H9 (cell line): ENCODE results near the gene ELF1. TPM values are rescaled to one million over a fixed set of nuclear protein-coding genes. Genes with fewer than 3 reads are reported as not detected.
"Not testable (repeated sequence)": the region's sequence is repeated elsewhere in the genome, so short reads cannot be mapped to it uniquely, and the experiment has no call there.

ENCODE experiments used
- DNase-seq: peaks from one replicate; pipeline ENCODE4 v3.0.0-alpha.2; 2017
- H2AFZ ChIP-seq: one replicate; pipeline ENCODE4 v1.6.1; 2013; ENCODE audit warnings: mild to moderate bottlenecking, low read length, control low read depth, moderate library complexity
- H2AK5ac ChIP-seq: 2 replicates; pipeline ENCODE4 v1.6.1; 2013; ENCODE audit warnings: low read length, control low read depth, mixed read lengths; ENCODE audit not compliant: insufficient read length
- H2BK120ac ChIP-seq: one replicate; pipeline ENCODE4 v1.6.1; 2013; ENCODE audit warnings: low read depth, mild to moderate bottlenecking, low read length, control low read depth, inconsistent platforms; ENCODE audit not compliant: poor library complexity, severe bottlenecking
- H2BK12ac ChIP-seq: 2 replicates; pipeline ENCODE4 v1.6.1; 2013; ENCODE audit warnings: low read length, control low read depth, mixed read lengths, low read depth; ENCODE audit not compliant: insufficient read length
- H2BK15ac ChIP-seq: 2 replicates; pipeline ENCODE4 v1.6.1; 2013; ENCODE audit warnings: low read depth, low read length, control low read depth
- H2BK20ac ChIP-seq: one replicate; pipeline ENCODE4 v1.6.1; 2013; ENCODE audit warnings: low read depth, mild to moderate bottlenecking, low read length, control low read depth, inconsistent platforms; ENCODE audit not compliant: poor library complexity, severe bottlenecking
- H2BK5ac ChIP-seq: 2 replicates; pipeline ENCODE4 v1.6.1; 2013; ENCODE audit warnings: low read length, control low read depth, mixed read lengths; ENCODE audit not compliant: insufficient read length
- H3K14ac ChIP-seq: 2 replicates; pipeline ENCODE4 v1.6.1; 2013; ENCODE audit warnings: low read length, control low read depth; ENCODE audit not compliant: insufficient read depth
- H3K18ac ChIP-seq: 2 replicates; pipeline ENCODE4 v1.6.1; 2013; ENCODE audit warnings: low read depth, mild to moderate bottlenecking, mixed read lengths, low read length, control low read depth; ENCODE audit not compliant: insufficient read length
- H3K23ac ChIP-seq: 2 replicates; pipeline ENCODE4 v1.6.1; 2013; ENCODE audit warnings: low read length, control low read depth, mixed read lengths, low read depth; ENCODE audit not compliant: insufficient read length
- H3K23me2 ChIP-seq: 2 replicates; pipeline ENCODE4 v1.6.1; 2013; ENCODE audit warnings: low read depth, mild to moderate bottlenecking, mixed read lengths, low read length, control low read depth; ENCODE audit not compliant: insufficient read length, poor library complexity, severe bottlenecking
- H3K27ac ChIP-seq: 2 replicates; pipeline ENCODE4 v1.5.1; 2013; ENCODE audit warnings: low read length, control low read depth, mixed read lengths, low read depth; ENCODE audit not compliant: insufficient read length
- H3K27me3 ChIP-seq: 2 replicates; pipeline ENCODE4 v1.6.1; 2013; ENCODE audit warnings: low read length, control low read depth, inconsistent platforms; ENCODE audit not compliant: insufficient read depth
- H3K4ac ChIP-seq: 2 replicates; pipeline ENCODE4 v1.6.1; 2013; ENCODE audit warnings: low read depth, mild to moderate bottlenecking, control low read depth, inconsistent platforms, low read length, moderate library complexity
- H3K4me1 ChIP-seq: 2 replicates; pipeline ENCODE4 v1.6.1; 2013; ENCODE audit warnings: low read length, control low read depth, inconsistent platforms; ENCODE audit not compliant: insufficient read depth
- H3K4me2 ChIP-seq: 2 replicates; pipeline ENCODE4 v1.6.1; 2013; ENCODE audit warnings: low read length, control low read depth, mixed read lengths; ENCODE audit not compliant: insufficient read length, insufficient read depth
- H3K56ac ChIP-seq: 2 replicates; pipeline ENCODE4 v1.6.1; 2013; ENCODE audit warnings: low read depth, mild to moderate bottlenecking, mixed read lengths, low read length, control low read depth; ENCODE audit not compliant: insufficient read length
- H3K79me1 ChIP-seq: 2 replicates; pipeline ENCODE4 v1.6.1; 2013; ENCODE audit warnings: low read depth, mild to moderate bottlenecking, moderate library complexity, low read length, control low read depth, inconsistent platforms; ENCODE audit not compliant: insufficient read depth, poor library complexity, severe bottlenecking
- H3K79me2 ChIP-seq: 2 replicates; pipeline ENCODE4 v1.6.1; 2013; ENCODE audit warnings: low read length, control low read depth, inconsistent platforms; ENCODE audit not compliant: insufficient read depth
- H3K9ac ChIP-seq: 2 replicates; pipeline ENCODE4 v1.6.1; 2013; ENCODE audit warnings: low read length, control low read depth, mixed read lengths; ENCODE audit not compliant: insufficient read length; ENCODE audit errors: extremely low read depth
- H3K9me3 ChIP-seq: one replicate; pipeline ENCODE4 v1.6.1; 2013; ENCODE audit warnings: low read depth, low read length, inconsistent platforms; ENCODE audit not compliant: control insufficient read depth
- H3T11ph ChIP-seq: one replicate; pipeline ENCODE4 v1.6.1; 2013; ENCODE audit warnings: mild to moderate bottlenecking, low read length, control low read depth, inconsistent platforms
- H4K20me1 ChIP-seq: one replicate; pipeline ENCODE4 v1.6.1; 2013; ENCODE audit not compliant: control insufficient read depth, insufficient read length, insufficient read depth
- H4K5ac ChIP-seq: 2 replicates; pipeline ENCODE4 v1.6.1; 2013; ENCODE audit warnings: low read depth, mild to moderate bottlenecking, mixed read lengths, low read length, control low read depth; ENCODE audit not compliant: insufficient read length
- H4K8ac ChIP-seq: replicated peaks from 2 replicates; pipeline ENCODE4 v1.6.1; 2013; ENCODE audit warnings: low read length, control low read depth, mixed read lengths, low read depth; ENCODE audit not compliant: insufficient read length
- H4K91ac ChIP-seq: 2 replicates; pipeline ENCODE4 v1.6.1; 2013; ENCODE audit warnings: low read depth, mild to moderate bottlenecking, moderate library complexity, mixed read lengths, low read length, control low read depth; ENCODE audit not compliant: insufficient read length
- H3K27ac Mint-ChIP-seq, 3 experiments: 2 replicates in 2 of 3; 3 replicates in 1 of 3; pipeline ENCODE4 v1.8.0; 2020 to 2021; ENCODE audit warnings: mixed read lengths in 3 of 3, mild to moderate bottlenecking in 1 of 3, moderate library complexity in 1 of 3
- H3K27me3 Mint-ChIP-seq: 2 replicates; pipeline ENCODE4 v1.8.0; 2021; ENCODE audit warnings: low read depth, mild to moderate bottlenecking, moderate library complexity, mixed read lengths
- H3K36me3 Mint-ChIP-seq, 3 experiments: 2 replicates in 2 of 3; 3 replicates in 1 of 3; pipeline ENCODE4 v1.8.0; 2020 to 2021; ENCODE audit warnings: low read depth in 3 of 3, mixed read lengths in 3 of 3; ENCODE audit not compliant: insufficient read depth in 1 of 3
- H3K4me1 Mint-ChIP-seq, 2 experiments: 2 replicates each; pipeline ENCODE4 v1.8.0; 2020; ENCODE audit warnings: mixed read lengths in 2 of 2
- H3K4me3 Mint-ChIP-seq, 2 experiments: 2 replicates in 1 of 2; 3 replicates in 1 of 2; pipeline ENCODE4 v1.8.0; 2020 to 2021; ENCODE audit warnings: mild to moderate bottlenecking in 2 of 2, mixed read lengths in 2 of 2, moderate library complexity in 1 of 2
- H3K9me3 Mint-ChIP-seq, 2 experiments: 2 replicates in 1 of 2; 3 replicates in 1 of 2; pipeline ENCODE4 v1.8.0; 2020; ENCODE audit warnings: mild to moderate bottlenecking in 2 of 2, mixed read lengths in 2 of 2, moderate library complexity in 1 of 2
- WGBS: extraction: QIAGEN DNeasy Blood & Tissue Kit; methylation state at CpG from one replicate; pipeline ENCODE4 v1.1.7; 2013; ENCODE audit warnings: missing lambda C conversion rate, low lambda C conversion rate, mixed read lengths; ENCODE audit not compliant: insufficient read length; ENCODE audit errors: extremely low coverage; 5-methylcytosine and 5-hydroxymethylcytosine counted together
- total RNA-seq: library from RNA; stranded (reverse); gene quantifications from 2 replicates; pipeline ENCODE4 v1.2.1, GENCODE V29; 2021
- TF ChIP-seq, protein P1 (sequence below): fragments of 200-600 bp; sonication (generic); conservative IDR thresholded peaks from 3 replicates; pipeline ENCODE4 v1.8.0; 2021; ENCODE audit warnings: antibody characterized with exemption, mild to moderate bottlenecking

ELF1 gene
- total RNA-seq, 1 experiment from 2014 or later: 15.5 TPM

DNA sequence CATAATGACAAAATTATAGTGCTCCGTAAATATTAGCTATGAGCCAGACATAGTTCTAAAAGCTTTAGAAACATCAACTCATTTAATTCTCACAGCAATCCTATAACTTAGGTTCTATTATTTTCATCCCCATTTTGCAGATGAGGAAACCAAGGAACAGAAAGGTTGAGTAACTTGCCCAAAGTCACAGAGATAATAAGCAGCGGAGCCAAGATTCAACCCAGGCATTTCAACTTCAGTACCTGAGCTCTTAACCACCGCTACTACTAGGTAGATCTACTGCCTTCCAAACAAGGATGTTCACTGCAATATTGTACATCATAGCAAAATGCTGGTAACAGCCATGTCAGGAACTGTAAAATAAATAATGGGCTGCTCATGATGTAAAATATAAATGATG is 39.9 kb downstream of the ELF1 start:
- Histone ChIP-seq H4K5ac (no peak overlapping the region), H3K27me3 (no peaks in the 10 kb centered on the region), H3T11ph (no peak overlapping the region), H2BK12ac (no peak overlapping the region), H3K4ac (no peak overlapping the region), H2AK5ac (no peak overlapping the region), H2BK15ac (no peak overlapping the region), H2BK20ac (no peak overlapping the region), H4K20me1 (no peaks in the 10 kb centered on the region), H3K56ac (no peak overlapping the region), H3K27ac (no peak overlapping the region), H3K79me1 (no peaks in the 10 kb centered on the region), H2AFZ (no peak overlapping the region), H4K91ac (no peak overlapping the region), H3K79me2 (no peaks in the 10 kb centered on the region), H3K18ac (no peak overlapping the region), H4K8ac (no peak overlapping the region), H3K9ac (no peak overlapping the region), H3K14ac (no peak overlapping the region), H3K4me2 (no peak overlapping the region), H3K23ac (no peak overlapping the region), H3K4me1 (no peaks in the 10 kb centered on the region), H3K9me3 (no peaks in the 10 kb centered on the region), H2BK5ac (no peak overlapping the region), H3K23me2 (no peaks in the 10 kb centered on the region), H2BK120ac (no peak overlapping the region)
- TF ChIP-seq, protein P1, sequence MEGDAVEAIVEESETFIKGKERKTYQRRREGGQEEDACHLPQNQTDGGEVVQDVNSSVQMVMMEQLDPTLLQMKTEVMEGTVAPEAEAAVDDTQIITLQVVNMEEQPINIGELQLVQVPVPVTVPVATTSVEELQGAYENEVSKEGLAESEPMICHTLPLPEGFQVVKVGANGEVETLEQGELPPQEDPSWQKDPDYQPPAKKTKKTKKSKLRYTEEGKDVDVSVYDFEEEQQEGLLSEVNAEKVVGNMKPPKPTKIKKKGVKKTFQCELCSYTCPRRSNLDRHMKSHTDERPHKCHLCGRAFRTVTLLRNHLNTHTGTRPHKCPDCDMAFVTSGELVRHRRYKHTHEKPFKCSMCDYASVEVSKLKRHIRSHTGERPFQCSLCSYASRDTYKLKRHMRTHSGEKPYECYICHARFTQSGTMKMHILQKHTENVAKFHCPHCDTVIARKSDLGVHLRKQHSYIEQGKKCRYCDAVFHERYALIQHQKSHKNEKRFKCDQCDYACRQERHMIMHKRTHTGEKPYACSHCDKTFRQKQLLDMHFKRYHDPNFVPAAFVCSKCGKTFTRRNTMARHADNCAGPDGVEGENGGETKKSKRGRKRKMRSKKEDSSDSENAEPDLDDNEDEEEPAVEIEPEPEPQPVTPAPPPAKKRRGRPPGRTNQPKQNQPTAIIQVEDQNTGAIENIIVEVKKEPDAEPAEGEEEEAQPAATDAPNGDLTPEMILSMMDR: no peak
- DNase-seq: no peak
- H3K27me3 Mint-ChIP-seq: no peaks in the 10 kb centered on the region
- no CpG with 5 or more reads among the region's 3 CpGs for WGBS
- no peaks in the 10 kb centered on the region for H3K9me3 Mint-ChIP-seq
- H3K4me3 Mint-ChIP-seq: no peak overlapping the region
- no peak overlapping the region for H3K27ac Mint-ChIP-seq
- peaks cover 13 to 23% of the 10 kb centered on the region in 2 experiments for H3K4me1 Mint-ChIP-seq
- no peaks in the 10 kb centered on the region for H3K36me3 Mint-ChIP-seq

DNA sequence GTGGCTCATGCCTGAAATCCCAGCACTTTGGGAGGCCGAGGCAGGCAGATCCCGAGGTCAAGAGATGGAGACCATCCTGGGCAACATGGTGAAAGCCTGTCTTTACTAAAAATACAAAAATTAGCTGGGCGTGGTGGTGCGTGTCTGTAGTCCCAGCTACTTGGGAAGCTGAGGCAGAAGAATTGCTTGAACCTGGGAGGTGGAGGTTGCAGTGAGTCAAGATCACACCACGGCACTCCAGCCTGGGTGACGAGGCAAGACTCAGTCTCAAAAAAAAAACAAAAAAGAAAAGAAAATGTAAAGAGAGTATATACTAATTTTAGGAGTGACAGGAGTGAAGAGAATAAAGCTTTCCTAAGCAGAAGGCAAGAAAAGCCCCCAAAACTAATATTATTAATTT is 41.0 kb downstream of the ELF1 start:
- not testable (repeated sequence) for H3K4ac ChIP-seq, H3K9ac ChIP-seq, DNase-seq, H4K20me1 ChIP-seq, H3K9me3 Mint-ChIP-seq, H3K79me1 ChIP-seq, H3K79me2 ChIP-seq, H2BK20ac ChIP-seq, H3K36me3 Mint-ChIP-seq, H3K27ac Mint-ChIP-seq, H4K5ac ChIP-seq, H3K18ac ChIP-seq, H2BK12ac ChIP-seq, H3K27ac ChIP-seq, H3K14ac ChIP-seq, H3K23me2 ChIP-seq, H2BK15ac ChIP-seq, H4K8ac ChIP-seq, H3K27me3 ChIP-seq, H4K91ac ChIP-seq, H2BK120ac ChIP-seq, H3T11ph ChIP-seq, H3K4me2 ChIP-seq, H2BK5ac ChIP-seq, H3K4me3 Mint-ChIP-seq, H3K56ac ChIP-seq, H3K27me3 Mint-ChIP-seq, H3K23ac ChIP-seq, H3K9me3 ChIP-seq, H2AK5ac ChIP-seq, H3K4me1 ChIP-seq, H2AFZ ChIP-seq
- H3K4me1 Mint-ChIP-seq: peaks cover 10 to 18% of the 10 kb centered on the region in 2 experiments
- WGBS: no CpG with 5 or more reads among the region's 6 CpGs
